D721Med (cell line): Measurements from ENCODE around the gene SREBF1.

Source experiments
- DNase-seq: peaks from one replicate; pipeline ENCODE4 v3.0.0; 2011; ENCODE audit warnings: low spot score; ENCODE audit not compliant: insufficient read length
- FAIRE-seq: peaks from 2 replicates; lab custom pipeline; 2011; peaks lifted over from hg19 to GRCh38; lab: Jason Lieb, UNC
- CTCF ChIP-seq: IDR thresholded peaks from 2 replicates; pipeline ENCODE4 v1.5.1; 2012; ENCODE audit warnings: mild to moderate bottlenecking, control low read depth; ENCODE audit not compliant: insufficient read depth; ENCODE audit errors: missing control alignments

The SREBF1 gene

GRCh38 chr17:17846003-17846402, 9.2 kb upstream of the SREBF1 start:
- DNase-seq (no peak), FAIRE-seq (no peak)

GRCh38 chr17:17845046-17845775, 8.4 kb upstream of the SREBF1 start:
- DNase-seq (no peak), FAIRE-seq (no peak)
- no peak for TF ChIP-seq CTCF

More at GRCh38 chr17:17846003-17846402, 9.2 kb upstream of the SREBF1 start:
- no peak for TF ChIP-seq CTCF

- DNase-seq (no peak), FAIRE-seq (no peak)
- TF ChIP-seq CTCF: no peak
Measured at GRCh38 chr17:17844500-17844899, 7.7 kb upstream of the SREBF1 start.

- TF ChIP-seq CTCF: no peak
- FAIRE-seq (no peak), DNase-seq (no peak)
Measured at GRCh38 chr17:17844079-17844478, 7.3 kb upstream of the SREBF1 start.

GRCh38 chr17:17843096-17843495, 6.3 kb upstream of the SREBF1 start:
- TF ChIP-seq CTCF: no peak
- FAIRE-seq (no peak), DNase-seq (no peak)

GRCh38 chr17:17842111-17842876, 5.5 kb upstream of the SREBF1 start:
- FAIRE-seq: no peak
- no peak for DNase-seq
- TF ChIP-seq CTCF: no peak

- DNase-seq: no peak
- no peak for FAIRE-seq
- TF ChIP-seq CTCF: no peak
Measured at GRCh38 chr17:17841601-17842025, 4.8 kb upstream of the SREBF1 start.
